GM18870 (cell line): ENCODE results near the gene MYH14.
"Not testable (repeated sequence)": the region's sequence is repeated elsewhere in the genome, so short reads cannot be mapped to it uniquely, and the experiment has no call there.

Source experiments
- ATAC-seq: cut with Tn5 transposase; IDR thresholded peaks from one replicate; pipeline ENCODE4 v1.9.1; 2021; ENCODE audit warnings: moderate library complexity; ENCODE audit not compliant: unreplicated experiment

The MYH14 gene

GRCh38 chr19:50223439-50223716 lies 20.0 kb downstream of the MYH14 start:
- ATAC-seq: no peak

- ATAC-seq: no peak
Observed at GRCh38 chr19:50224986-50225747, 21.7 kb downstream of the MYH14 start.

- ATAC-seq: no peak
Observed at GRCh38 chr19:50226536-50226935, 23.1 kb downstream of the MYH14 start.

DNA sequence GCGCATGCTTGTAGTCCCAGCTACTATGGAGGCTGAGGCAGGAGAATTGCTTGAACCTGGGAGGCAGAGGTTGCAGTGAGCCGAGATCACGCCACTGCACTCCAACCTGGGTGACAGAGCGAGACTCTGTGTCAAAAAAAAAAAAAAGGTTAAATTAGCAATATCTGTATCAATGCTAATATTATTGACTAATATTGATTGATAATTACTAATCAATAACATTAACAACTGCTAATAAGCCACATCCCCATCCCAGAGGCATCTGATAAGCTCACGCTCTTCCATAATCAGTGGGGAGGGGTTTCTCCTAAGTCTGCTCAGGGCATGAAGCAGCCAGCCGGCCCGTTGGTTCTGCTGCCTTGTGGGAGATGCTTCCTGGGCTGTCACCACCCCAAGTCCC lies 24.7 kb downstream of the MYH14 start:
- ATAC-seq: not testable (repeated sequence)

DNA sequence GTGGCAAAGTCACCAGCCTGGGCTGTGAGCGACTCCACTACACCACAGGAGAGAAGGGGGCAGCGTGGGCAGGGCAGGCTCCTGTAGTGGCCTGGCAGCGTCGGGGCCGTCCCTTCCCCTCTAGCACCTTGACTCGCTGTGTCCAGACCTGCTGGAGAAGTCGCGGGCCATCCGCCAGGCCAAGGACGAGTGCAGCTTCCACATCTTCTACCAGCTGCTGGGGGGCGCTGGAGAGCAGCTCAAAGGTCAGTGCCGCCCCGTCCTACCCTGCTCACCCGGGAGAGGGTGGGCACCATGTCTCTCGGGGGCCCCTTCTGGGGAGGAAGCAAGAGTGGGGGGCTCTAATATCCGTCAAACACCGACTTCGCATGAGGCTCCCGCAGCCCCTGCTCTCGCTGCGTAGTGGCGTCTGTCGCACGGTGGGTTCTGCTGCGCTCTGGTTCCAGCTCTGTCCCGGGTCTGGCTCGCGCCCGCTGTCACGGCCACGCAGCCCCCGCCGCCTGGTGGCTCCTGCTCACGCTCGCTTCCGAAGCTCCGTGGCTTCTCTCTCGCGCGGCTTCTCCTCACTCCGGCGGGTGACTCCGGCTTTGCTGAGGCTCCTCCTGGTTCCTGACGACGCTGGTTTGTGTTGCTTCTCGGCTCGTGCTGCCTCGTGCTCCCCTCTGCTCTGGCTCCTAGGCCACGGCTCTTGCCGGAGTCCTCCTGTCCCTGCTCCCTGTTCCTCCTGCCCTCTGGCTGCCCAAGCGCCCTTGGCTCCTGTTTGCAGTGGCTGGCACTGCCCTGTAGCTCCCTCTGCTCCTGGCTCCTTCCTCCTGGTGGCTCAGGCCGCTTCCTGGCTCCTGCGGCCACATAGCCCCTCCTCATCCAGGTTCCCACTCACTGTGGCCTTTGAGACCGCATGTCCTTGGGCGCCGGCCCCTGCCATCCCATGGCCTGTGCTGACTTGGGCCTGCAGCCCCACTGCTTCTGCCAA lies 27.2 kb downstream of the MYH14 start:
- no peak for ATAC-seq

- ATAC-seq: not testable (repeated sequence)
Observed at GRCh38 chr19:50231417-50231816, 28.0 kb downstream of the MYH14 start.

- no peak for ATAC-seq
Observed at GRCh38 chr19:50231821-50232220, 28.4 kb downstream of the MYH14 start.

DNA sequence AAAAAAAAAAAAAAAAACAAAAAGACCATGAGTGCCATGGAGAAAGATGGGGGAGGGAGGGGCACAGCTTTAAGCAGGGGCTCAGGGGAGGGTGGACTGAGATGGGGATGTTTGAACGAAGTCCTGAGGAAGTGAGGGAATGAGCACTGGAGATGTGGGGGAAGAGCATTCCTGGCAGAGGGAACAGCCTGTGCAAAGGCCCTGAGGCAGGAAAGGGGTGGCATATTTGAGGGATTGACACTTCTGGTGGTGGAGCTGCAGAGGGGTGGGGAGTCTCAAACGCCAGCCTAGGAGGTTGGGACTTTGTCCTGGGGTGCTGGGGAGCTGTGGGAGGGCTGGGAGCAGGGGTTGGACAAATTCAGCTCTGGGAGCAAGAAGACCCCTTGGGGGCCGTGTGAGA lies 29.2 kb downstream of the MYH14 start:
- no peak for ATAC-seq

- no peak for ATAC-seq
Observed at GRCh38 chr19:50233308-50233910, 30.0 kb downstream of the MYH14 start.

DNA sequence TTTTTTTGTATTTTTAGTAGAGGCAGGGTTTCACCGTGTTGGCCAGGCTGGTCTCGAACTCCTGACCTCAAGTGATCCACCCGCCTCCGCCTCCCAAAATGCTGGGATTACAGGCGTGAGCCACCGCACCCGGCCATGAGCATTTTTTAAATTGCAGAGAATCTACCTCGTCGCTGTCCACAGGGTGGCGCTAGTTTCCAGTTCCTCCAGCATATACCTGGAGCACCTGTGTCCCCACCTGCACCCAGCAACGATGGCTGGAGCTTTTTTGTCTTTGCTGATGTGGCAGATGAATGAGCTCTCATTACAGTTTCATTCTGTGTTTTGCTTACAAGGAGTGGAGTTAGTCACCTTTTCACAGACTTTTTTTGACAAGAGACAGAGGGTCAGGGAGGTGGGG lies 34.1 kb downstream of the MYH14 start:
- not testable (repeated sequence) for ATAC-seq

DNA sequence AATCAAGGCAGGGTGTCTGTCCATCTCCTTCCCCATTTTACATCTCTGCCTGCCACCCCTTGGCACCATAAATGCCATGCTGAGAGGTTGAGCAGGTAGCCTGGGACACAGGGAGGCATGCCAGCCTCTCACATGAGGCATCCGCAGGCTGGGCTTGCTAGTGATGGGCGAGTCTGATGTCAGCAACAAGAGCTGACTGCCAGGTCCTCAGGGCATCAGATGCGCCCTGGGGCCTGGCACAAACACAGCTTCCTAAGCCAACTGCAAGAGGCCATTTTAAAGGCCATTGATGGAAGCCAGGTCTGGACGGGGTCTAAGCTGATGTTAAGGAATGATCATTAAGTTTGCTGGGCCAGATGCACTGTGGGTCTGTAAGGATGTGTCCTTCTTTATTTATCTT lies 34.6 kb downstream of the MYH14 start:
- ATAC-seq: no peak

DNA sequence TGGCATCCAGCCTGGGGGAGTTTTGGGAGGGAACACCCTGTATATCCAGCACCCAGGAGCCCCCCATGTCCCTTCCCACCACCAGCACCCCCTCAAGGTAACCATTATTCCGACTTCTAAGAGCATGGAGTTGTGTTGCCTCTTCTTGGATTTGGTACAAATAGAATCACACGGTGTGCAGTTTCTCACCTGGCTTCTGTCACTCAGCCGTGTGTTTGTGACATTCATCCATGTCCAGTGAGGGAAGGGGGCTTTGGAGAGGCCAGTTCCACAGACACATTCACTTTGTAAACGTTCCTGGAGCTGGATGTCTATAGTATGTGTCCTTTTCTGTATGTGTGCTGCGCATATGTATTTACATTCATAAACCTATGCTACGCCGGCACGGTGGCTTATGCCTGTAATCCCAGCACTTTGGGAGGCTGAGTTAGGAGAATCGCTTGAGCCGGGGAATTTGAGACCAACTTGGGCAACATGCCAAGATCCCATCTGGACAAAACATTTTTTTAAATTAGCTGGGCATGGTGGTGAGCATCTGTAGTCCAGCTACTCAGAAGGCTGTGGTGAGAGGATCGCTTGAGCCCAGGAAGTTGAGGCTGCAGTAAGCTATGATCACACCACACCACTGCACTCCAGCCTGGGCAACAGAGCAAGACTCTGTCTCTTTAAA lies 36.6 kb downstream of the MYH14 start:
- no peak for ATAC-seq

DNA sequence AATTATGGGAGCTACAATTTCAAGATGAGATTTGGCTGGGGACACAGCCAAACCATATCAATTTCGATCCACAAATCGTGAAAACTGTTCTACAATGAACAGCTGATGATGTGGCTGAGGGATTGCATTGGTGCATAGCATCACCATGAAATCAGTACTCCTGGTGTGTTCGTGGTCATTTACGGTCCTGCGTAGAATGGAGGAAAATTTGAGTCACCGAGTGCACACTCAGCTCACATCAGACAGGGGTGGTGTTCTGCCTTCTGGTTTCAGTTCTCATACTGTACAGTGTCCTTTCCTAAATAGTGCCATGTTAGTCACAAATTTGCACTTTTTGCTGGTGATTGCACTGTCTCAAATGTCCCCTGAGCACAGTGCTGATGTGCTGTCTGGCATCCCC lies 39.2 kb downstream of the MYH14 start:
- no peak for ATAC-seq

DNA sequence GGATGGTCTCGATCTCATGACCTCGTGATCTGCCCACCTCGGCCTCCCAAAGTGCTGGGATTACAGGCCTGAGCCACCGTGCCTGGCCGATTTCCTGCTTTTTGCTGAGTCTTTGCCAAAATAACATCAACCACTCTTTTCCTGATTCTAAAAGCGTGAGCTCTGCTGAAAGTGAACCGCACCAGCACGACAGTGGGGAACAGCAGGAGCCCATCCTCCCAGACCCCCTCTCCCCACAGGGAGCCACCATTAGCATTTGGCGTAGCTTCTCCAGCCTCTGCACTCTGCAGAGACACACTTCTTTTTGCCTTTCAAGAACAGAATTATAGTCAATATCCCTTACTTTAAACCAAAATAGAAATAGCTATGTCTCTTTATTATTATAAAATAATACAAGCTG lies 41.3 kb downstream of the MYH14 start:
- ATAC-seq: no peak

DNA sequence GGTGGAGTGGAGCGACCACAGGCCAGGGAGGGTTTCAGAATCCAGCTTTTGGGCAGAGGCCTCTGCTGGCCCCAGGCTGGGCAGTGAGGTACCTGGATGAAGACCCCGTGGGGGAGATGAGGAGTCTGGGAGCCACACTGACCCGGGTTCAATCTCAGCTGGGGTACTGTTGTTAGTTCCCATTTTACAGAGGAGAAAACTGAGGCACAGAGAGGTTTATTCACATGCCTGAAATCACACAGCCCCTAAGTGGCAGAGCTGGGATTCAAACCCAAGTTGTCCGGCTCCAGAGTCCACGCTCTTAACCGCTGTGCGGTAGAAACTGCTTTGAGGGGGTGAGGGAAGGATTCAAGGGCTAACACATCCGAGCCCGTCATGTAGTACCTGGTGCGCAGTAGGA lies 45.0 kb downstream of the MYH14 start:
- no peak for ATAC-seq

DNA sequence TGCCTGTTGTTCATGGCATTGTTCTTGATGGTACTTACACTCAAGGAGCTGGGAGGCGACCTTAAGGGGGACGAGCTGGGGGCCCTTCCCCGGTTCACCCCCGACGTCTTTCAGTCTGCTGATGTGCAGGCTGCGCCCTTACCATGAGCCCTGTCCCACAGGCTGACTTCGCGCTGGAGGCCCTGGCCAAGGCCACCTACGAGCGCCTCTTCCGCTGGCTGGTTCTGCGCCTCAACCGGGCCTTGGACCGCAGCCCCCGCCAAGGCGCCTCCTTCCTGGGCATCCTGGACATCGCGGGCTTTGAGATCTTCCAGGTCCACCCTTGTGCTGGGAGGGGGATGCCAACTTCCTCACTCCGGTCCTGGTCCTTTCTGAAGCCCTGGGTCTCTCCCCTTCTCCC lies 45.4 kb downstream of the MYH14 start:
- ATAC-seq: no peak

GRCh38 chr19:50249636-50250035 lies 46.2 kb downstream of the MYH14 start:
- no peak for ATAC-seq

DNA sequence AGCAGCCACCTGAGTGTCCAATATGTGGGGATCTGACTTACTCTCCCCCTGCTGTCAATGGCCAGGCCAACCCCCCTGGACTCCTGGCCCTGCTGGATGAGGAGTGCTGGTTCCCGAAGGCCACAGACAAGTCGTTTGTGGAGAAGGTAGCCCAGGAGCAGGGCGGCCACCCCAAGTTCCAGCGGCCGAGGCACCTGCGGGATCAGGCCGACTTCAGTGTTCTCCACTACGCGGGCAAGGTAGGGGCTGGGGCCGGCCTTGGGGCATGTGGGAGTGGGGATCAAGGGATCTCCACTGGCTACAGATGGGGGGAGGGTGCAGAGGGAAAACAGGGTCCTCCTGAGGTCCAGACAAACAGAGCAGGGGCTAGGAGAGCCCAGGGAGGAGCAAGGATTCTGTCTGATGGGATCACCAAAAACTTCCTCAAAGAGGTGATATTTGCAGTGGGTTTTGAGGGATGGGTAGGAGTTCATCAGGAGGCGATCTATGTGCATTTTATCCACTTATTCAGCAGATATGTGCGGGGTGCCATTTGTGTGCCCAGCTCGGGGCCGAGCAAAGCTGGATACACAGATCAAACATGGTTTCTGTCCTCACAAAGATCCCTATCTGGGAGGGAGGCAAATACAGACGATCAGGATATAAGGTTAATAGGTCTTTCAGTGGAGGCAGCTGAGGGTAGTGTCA lies 47.2 kb downstream of the MYH14 start:
- no peak for ATAC-seq

- ATAC-seq: no peak
Observed at GRCh38 chr19:50252111-50252886, 48.9 kb downstream of the MYH14 start.

- ATAC-seq: no peak
Observed at GRCh38 chr19:50252887-50253268, 49.5 kb downstream of the MYH14 start.
